SU-DHL-6 (cell line): ENCODE results near the gene CLBA1.
"Not testable (repeated sequence)": the region's sequence is repeated elsewhere in the genome, so short reads cannot be mapped to it uniquely, and the experiment has no call there.

Experiments
- H2AFZ ChIP-seq: fragments of 200-600 bp; sonication (generic); 2 replicates; pipeline ENCODE4 v1.6.1; 2014; ENCODE audit warnings: low read depth, mild to moderate bottlenecking, moderate library complexity, mixed read lengths, antibody characterized with exemption, low read length; ENCODE audit not compliant: severe bottlenecking
- H3F3A ChIP-seq: fragments of 200-600 bp; shearing (Covaris generic); 2 replicates; pipeline ENCODE4 v1.6.0; 2016; ENCODE audit warnings: antibody characterized with exemption, mild to moderate bottlenecking; ENCODE audit not compliant: insufficient read depth
- H3K27ac ChIP-seq: fragments of 200-600 bp; sonication (generic); 2 replicates; pipeline ENCODE4 v1.5.1; 2016; ENCODE audit warnings: low read depth, mild to moderate bottlenecking, low read length, moderate library complexity, mixed read lengths
- H3K27me3 ChIP-seq: fragments of 200-600 bp; sonication (generic), shearing (Covaris generic); 2 replicates; pipeline ENCODE4 v1.6.0; 2014; ENCODE audit warnings: mild to moderate bottlenecking, low read length
- H3K36me3 ChIP-seq: fragments of 200-600 bp; sonication (generic); 2 replicates; pipeline ENCODE4 v1.6.1; 2014; ENCODE audit warnings: mild to moderate bottlenecking, low read length, mixed read lengths
- H3K4me2 ChIP-seq: fragments of 300-600, 200-600 bp; shearing (Covaris generic), sonication (generic); 2 replicates; pipeline ENCODE4 v1.6.0; 2014; ENCODE audit warnings: low read length, low read depth, mild to moderate bottlenecking; ENCODE audit not compliant: poor library complexity, severe bottlenecking
- H3K4me3 ChIP-seq: fragments of 200-600 bp; sonication (generic); 2 replicates; pipeline ENCODE4 v1.5.1; 2014; ENCODE audit warnings: antibody characterized with exemption, low read length, mild to moderate bottlenecking, mixed read lengths; ENCODE audit not compliant: insufficient read depth, poor library complexity, severe bottlenecking
- H3K79me2 ChIP-seq: fragments of 200-600 bp; sonication (generic); 2 replicates; pipeline ENCODE4 v1.6.1; 2014; ENCODE audit warnings: mild to moderate bottlenecking, low read length, moderate library complexity; ENCODE audit not compliant: insufficient read depth
- H3K9ac ChIP-seq: fragments of 200-600 bp; sonication (generic); 2 replicates; pipeline ENCODE4 v1.7.0; 2014; ENCODE audit warnings: mild to moderate bottlenecking, low read length
- H3K9me2 ChIP-seq: fragments of 200-600 bp; sonication (generic); replicated peaks from 2 replicates; pipeline ENCODE4 v1.6.1; 2014; ENCODE audit warnings: low read length; ENCODE audit not compliant: insufficient read depth
- H3K9me3 ChIP-seq: fragments of 200-600 bp; sonication (generic); 2 replicates; pipeline ENCODE4 v1.6.1; 2014; ENCODE audit warnings: low read length, mixed read lengths; ENCODE audit not compliant: insufficient read depth
- H4K20me1 ChIP-seq: fragments of 200-600 bp; sonication (generic); 2 replicates; pipeline ENCODE4 v1.6.1; 2014; ENCODE audit warnings: low read depth, mild to moderate bottlenecking, antibody characterized with exemption, low read length, moderate library complexity, mixed read lengths
- EZH2phosphoT487 ChIP-seq: fragments of 200-600 bp; sonication (generic), shearing (Covaris generic); conservative IDR thresholded peaks from 2 replicates; pipeline ENCODE4 v1.6.1; 2018; ENCODE audit warnings: mild to moderate bottlenecking, antibody characterized with exemption, low read length, moderate library complexity, mixed read lengths
- TF ChIP-seq, protein P1 (sequence below): fragments of 200-600 bp; sonication (generic); IDR thresholded peaks from one replicate; pipeline ENCODE4 v1.5.1; 2017; ENCODE audit warnings: antibody characterized with exemption, mild to moderate bottlenecking, low read length, moderate library complexity; ENCODE audit not compliant: insufficient read depth, poor library complexity, severe bottlenecking

CLBA1 gene

DNA sequence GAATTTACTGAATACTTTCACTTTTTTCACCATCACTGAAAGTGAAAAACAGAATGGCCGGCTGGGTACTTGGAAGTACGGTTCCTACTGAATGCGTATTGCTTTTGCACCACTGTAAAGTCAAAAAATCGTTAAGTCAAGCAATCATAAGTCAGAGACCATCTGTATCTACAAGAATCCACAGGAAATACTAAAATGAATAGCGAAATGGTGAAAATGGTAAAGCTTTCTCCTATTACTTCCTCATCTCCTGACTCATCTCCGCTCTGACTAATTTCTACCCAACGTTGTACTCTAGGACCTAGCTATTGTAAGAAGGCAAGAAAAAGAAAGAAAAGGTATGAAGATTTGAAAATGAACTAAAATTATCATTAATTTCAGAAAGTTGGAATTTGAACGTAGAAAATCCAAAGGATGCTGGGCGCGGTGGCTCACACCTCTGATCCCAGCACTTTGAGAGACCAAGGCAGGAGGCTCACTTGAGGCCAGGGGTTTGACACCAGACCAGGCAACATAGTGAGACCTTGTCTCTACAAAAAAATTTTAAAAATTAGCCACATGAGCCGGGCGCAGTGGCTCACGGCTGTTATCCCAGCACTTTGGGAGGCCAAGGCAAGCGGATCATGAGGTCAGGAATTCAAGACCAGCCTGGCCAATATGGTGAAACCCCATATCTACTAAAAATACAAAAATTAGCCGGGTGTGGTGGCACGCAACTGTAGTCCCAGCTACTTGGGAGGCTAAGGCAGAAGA is 40.6 kb downstream of the CLBA1 start:
- Histone ChIP-seq H3K9me3 (no peaks in the 10 kb centered on the region), H3K79me2 (peaks cover 5% of the 10 kb centered on the region; the same call in 1 of the 2 replicates), H4K20me1 (no peaks in the 10 kb centered on the region), H2AFZ (no peak overlapping the region), H3K36me3 (no peaks in the 10 kb centered on the region), H3K9ac (no peak overlapping the region), H3F3A (0 out of 2 replicates have a peak, but pooled peaks cover 12% of the 10 kb centered on the region), H3K9me2 (no peaks in the 10 kb centered on the region), H3K27ac (no peak overlapping the region), H3K4me3 (no peak overlapping the region), H3K4me2 (no peak overlapping the region), H3K27me3 (no peaks in the 10 kb centered on the region)
- TF ChIP-seq EZH2phosphoT487: no peak
- TF ChIP-seq, protein P1, sequence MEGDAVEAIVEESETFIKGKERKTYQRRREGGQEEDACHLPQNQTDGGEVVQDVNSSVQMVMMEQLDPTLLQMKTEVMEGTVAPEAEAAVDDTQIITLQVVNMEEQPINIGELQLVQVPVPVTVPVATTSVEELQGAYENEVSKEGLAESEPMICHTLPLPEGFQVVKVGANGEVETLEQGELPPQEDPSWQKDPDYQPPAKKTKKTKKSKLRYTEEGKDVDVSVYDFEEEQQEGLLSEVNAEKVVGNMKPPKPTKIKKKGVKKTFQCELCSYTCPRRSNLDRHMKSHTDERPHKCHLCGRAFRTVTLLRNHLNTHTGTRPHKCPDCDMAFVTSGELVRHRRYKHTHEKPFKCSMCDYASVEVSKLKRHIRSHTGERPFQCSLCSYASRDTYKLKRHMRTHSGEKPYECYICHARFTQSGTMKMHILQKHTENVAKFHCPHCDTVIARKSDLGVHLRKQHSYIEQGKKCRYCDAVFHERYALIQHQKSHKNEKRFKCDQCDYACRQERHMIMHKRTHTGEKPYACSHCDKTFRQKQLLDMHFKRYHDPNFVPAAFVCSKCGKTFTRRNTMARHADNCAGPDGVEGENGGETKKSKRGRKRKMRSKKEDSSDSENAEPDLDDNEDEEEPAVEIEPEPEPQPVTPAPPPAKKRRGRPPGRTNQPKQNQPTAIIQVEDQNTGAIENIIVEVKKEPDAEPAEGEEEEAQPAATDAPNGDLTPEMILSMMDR: no peak

DNA sequence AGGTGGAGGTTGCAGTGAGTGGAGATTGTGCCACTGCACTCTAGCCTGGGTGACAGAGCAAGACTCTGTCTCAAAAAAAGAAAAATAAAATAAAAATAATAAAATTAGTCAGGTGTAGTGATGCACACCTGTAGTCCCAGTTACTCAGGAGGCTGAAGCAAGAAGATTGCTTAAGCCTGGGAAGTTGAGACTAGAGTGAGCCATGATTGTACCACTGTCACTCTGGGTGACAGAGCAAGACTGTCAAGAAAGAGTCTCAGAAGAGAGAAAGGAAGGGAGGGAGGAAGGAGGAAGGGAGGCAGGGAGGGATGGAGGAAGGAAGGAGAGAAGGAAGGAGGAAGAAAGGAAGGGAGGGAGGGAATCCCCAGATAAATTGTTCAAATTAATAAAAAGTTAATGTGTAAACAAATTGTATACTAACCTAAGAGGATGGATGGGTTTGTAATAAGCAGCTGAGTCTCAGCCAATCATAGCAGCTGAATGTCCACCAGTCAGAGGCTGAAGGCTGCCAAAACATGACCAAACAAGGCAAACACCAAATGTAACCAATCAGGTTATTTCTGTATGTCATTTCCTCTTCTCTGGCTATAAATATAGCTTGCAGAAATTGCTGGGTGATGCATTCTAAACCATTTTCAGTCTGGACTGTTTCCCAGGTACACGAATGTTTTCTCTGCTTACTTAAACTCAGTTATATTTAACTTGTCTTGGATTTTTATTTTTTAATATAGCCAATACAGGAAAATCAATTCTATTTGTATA is 41.4 kb downstream of the CLBA1 start:
- TF ChIP-seq EZH2phosphoT487: no peak
- TF ChIP-seq, protein P1: no peak
- Histone ChIP-seq H3K27me3 (no peaks in the 10 kb centered on the region), H3K79me2 (no peaks in the 10 kb centered on the region), H3K9me3 (no peaks in the 10 kb centered on the region), H3F3A (0 out of 2 replicates have a peak, but pooled peaks cover 12% of the 10 kb centered on the region), H2AFZ (no peak overlapping the region), H3K4me3 (no peak overlapping the region), H4K20me1 (no peaks in the 10 kb centered on the region), H3K9ac (no peak overlapping the region), H3K27ac (no peak overlapping the region), H3K9me2 (no peaks in the 10 kb centered on the region), H3K36me3 (no peaks in the 10 kb centered on the region), H3K4me2 (peak overlapping the region; percentile 13)

DNA sequence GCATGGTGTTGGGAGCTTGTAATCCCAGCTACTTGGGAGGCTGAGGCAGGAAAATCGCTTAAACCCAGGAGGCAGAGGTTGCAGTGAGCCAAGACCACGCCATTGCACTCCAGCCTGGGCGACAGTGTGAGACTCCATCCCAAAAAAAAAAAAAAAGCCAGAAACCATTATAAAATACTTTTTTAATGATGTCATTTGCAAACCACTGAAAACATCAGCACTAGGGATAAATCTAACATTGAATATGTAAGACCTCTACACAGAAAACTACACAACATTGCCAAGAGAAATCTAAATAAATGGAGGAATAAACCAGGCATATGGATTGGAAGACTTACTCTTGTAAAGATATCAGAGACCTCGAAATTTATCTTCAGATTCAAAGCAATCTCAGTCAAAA is 42.1 kb downstream of the CLBA1 start:
- H3K27me3 ChIP-seq, H3K36me3 ChIP-seq, H3K27ac ChIP-seq, H3K9me2 ChIP-seq, H4K20me1 ChIP-seq, H3K9me3 ChIP-seq, H2AFZ ChIP-seq, H3K9ac ChIP-seq, H3K79me2 ChIP-seq, H3K4me3 ChIP-seq, H3K4me2 ChIP-seq: not testable (repeated sequence)
- 0 out of 2 replicates have a peak, but pooled peaks cover 11% of the 10 kb centered on the region for H3F3A ChIP-seq
